ENCODE measurements around the gene TP73. TPM values are rescaled to one million over a fixed set of nuclear protein-coding genes. Genes with fewer than 3 reads are reported as not detected.

The TP73 gene
- total and polyA plus RNA-seq, 12 donors, result 0.03 to 0.58 (median 0.15) TPM; not detected in 7

DNA sequence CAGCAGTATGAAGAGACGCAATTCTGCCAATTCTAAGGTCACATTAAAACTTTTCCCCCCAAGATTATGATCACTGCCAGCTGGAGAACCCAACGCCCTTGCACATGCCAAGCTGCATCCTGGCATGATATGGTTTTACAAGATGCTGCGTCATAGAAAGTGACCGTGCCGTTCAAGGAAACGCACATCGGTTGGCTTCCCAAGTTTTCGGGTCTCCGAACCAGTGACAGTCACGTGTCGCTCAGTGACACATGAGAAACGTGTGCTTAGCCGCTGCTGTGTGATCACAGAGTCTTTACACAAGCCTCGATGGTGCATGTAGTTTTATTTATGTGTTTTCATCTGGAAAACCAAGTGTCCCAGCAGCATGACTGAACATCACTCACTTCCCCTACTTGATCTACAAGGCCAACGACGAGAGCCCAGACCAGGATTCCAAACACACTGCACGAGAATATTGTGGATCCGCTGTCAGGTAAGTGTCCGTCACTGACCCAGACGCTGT lies 127.6 kb downstream of the TP73 start:
- Histone ChIP-seq H3K27ac (no peak overlapping the region), H3K36me3 (peaks cover 0 to 75% (median 51%) of the 10 kb centered on the region in 9 donors), H3K27me3 (no peaks in the 10 kb centered on the region), H3K4me3 (no peak overlapping the region), H3K4me1 (peaks cover 7 to 23% (median 12%) of the 10 kb centered on the region in 9 donors), H3K9me3 (no peaks in the 10 kb centered on the region)
- ATAC-seq (no peak), DNase-seq (no peak)
- intact Hi-C loops (cut with DNase I), result no loop called here
- WGBS, 2 donors, result 95% methylated on average over 20 of the region's 20 CpGs
- TF ChIP-seq CTCF (IDR thresholded peaks at IDR 0.05), result no peak

DNA sequence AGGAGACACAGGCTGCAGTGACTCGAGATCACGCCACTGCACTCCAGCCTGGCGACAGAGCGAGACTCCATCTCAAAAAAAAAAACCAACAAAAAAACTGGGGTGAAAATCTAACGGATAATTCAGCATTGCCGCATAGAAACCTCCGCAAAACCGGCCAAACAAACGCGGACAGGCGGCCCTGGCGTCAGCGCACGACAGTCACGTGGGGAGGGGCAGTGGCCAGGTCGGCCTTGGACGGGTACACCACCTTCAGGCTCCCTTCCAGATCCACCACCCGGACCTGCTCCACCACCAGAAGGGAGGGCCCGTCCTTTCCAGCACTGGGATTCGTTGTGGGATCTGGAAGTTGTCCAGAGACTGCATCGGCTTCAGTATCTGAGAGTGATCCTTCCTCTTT lies 128.6 kb downstream of the TP73 start:
- Histone ChIP-seq H3K27me3 (no peaks in the 10 kb centered on the region), H3K27ac (no peak overlapping the region), H3K4me1 (peaks cover 0 to 13% (median 3%) of the 10 kb centered on the region in 9 donors), H3K36me3 (peaks cover 0 to 84% (median 59%) of the 10 kb centered on the region in 9 donors), H3K9me3 (no peaks in the 10 kb centered on the region), H3K4me3 (no peak overlapping the region)
- WGBS, 2 donors, result 87 to 89% methylated on average over 21 of the region's 21 CpGs
- intact Hi-C loops (cut with DNase I), result no loop called here
- no peak for DNase-seq
- ATAC-seq, result no peak
- no peak for TF ChIP-seq CTCF (IDR thresholded peaks at IDR 0.05)

DNA sequence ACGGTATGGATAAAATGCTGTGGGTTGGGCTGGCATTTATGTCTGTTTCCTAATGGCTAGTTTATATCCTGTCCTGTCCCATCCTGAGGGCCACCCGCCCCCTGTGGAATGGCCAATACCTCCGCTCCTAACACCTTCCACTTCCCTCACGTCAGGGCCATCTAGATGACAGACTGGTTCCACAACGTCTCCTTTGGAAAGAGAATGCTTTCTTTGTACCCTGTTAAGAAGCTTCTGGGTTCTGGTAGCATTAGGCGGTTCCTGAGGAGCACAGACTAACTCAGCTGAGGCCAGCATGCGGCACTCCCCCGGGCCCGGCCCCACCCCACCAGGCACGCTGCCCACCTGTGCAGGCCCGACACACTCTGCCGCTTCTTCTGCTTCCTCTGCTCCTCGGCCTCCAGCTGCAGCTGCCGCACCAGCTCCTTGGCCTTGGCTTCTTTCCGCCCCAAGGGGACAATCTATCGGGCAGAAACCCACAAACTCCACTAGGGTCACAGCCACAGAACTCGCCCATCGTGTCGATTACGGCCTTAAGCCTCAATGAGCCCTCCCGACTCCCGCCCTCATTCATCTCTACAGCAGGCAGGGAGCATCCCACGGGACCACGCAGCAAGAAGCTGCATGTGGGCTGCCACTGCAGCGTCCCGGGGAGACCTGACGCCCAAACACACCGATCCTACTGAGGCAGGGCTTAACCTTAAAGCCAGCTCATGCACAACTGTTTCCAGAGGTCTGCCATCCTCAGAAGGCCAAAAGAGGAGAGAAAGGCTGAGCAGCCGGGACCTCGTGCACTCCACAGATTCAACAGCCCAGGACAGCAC lies 131.5 kb downstream of the TP73 start:
- DNase-seq (no peak), ATAC-seq (no peak)
- TF ChIP-seq CTCF (IDR thresholded peaks at IDR 0.05), result no peak
- no peaks in the 10 kb centered on the region for H3K9me3 ChIP-seq
- 92% methylated on average over 30 of the region's 30 CpGs for WGBS, 2 donors
- H3K27me3 ChIP-seq, result no peaks in the 10 kb centered on the region
- H3K4me1 ChIP-seq, result peaks cover 0 to 14% (median 4%) of the 10 kb centered on the region in 9 donors
- no peak overlapping the region for H3K27ac ChIP-seq
- H3K36me3 ChIP-seq, result peaks cover 0 to 98% (median 77%) of the 10 kb centered on the region in 9 donors
- H3K4me3 ChIP-seq, result no peak overlapping the region
- intact Hi-C loops (cut with DNase I), result no loop called here

GRCh38 chr1:3785045-3785444 lies 132.7 kb downstream of the TP73 start:
- DNase-seq (peak in 1 of 2 donors; percentile 57), ATAC-seq (peak in 2 of 8 donors; percentile 21 to 40)
- WGBS, 2 donors, result 54 to 69% methylated on average over 13 of the region's 13 CpGs
- H3K4me3 ChIP-seq, result no peak overlapping the region
- H3K9me3 ChIP-seq, result no peaks in the 10 kb centered on the region
- H3K4me1 ChIP-seq, result peaks cover 0 to 26% (median 15%) of the 10 kb centered on the region in 9 donors
- no peaks in the 10 kb centered on the region for H3K27me3 ChIP-seq
- intact Hi-C loops (cut with DNase I), result no loop called here
- TF ChIP-seq CTCF (IDR thresholded peaks at IDR 0.05), result no peak
- H3K27ac ChIP-seq, result no peak overlapping the region
- H3K36me3 ChIP-seq, result peaks cover 0 to 97% (median 65%) of the 10 kb centered on the region in 9 donors

Data from heart right ventricle (tissue), 16 donors.